ENCODE measurements around the gene RRAS. TPM values are rescaled to one million over a fixed set of nuclear protein-coding genes. Genes with fewer than 3 reads are reported as not detected.

The RRAS gene
- 2.6 and 3.9 TPM in 2 replicates for total RNA-seq
- long read RNA-seq: 0 reads

DNA sequence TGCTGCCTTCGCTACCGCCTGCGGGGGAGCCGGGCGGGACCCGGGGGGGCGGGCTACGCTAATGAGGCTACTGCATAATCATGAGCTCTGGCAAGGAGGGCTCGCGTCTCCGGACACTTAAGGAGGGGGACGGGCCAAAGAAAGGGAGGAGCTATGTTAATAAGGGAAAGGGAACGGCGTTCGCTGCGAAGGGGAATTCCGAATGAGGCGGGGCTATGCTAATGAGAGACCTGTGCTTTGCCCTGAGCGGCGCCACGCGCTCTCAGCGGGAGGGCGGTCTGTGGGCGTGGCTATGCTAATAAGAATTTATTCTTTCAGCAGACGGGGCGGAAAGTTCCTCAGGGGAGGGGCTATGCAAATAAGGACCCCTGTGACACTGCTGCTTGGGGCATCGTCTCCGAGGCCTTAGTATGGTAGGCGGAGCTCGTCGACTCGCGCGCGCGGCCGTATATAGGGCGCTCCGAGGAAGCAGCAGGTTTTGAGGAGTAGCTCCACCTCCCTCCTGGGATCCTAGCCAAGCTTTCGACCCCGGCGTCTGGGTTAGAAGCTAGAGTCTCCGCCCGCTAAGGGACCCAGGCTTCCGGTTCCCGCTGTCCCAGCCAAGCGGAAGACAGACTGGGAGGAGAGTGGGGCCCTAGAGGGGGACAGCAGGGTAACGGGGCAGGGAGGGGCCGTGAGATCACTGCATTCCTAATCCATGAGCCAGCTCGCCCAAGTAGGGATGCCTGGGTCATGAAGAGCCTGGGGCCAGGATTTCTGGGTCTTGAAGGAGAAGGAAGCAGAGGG, at the start of gene RRAS:
Gene RRAS, minus strand, starts transcription at position 31 of the 786 bp plus-strand sequence. CDS start 45 bp downstream, outside the sequence.
- peaks cover 41% of the 10 kb centered on the region for H3K4me1 Mint-ChIP-seq (ENCODE audit: low read depth)
- peaks cover 1% of the 10 kb centered on the region for H3K36me3 Mint-ChIP-seq (ENCODE audit: insufficient read depth)
- H3K9me3 Mint-ChIP-seq (ENCODE audit: low read depth): no peaks in the 10 kb centered on the region
- no peak for TF ChIP-seq CTCF (IDR thresholded peaks at IDR 0.05; ENCODE audit: unreplicated experiment)
- peaks cover 30% of the 10 kb centered on the region for H3K27me3 Mint-ChIP-seq
- H3K27ac Mint-ChIP-seq: peak within 1 kb of the TSS; percentile 100
- peak; percentile 98 for DNase-seq (ENCODE audit: low spot score, unreplicated experiment)
- H3K4me3 Mint-ChIP-seq (ENCODE audit: low read depth): peak within 1 kb of the TSS; percentile 98

GRCh38 chr19:49689133-49690078, 49.5 kb upstream of the RRAS start, which contains the start of gene ADM5:
Gene ADM5 (plus strand): TSS chr19:49689594. CDS start chr19:49689838, 244 bp downstream.
- Mint-ChIP-seq H3K4me1 (ENCODE audit: low read depth) (peaks cover 11% of the 10 kb centered on the region), H3K27ac (peak within 1 kb of the TSS; percentile 90), H3K9me3 (ENCODE audit: low read depth) (no peaks in the 10 kb centered on the region), H3K36me3 (ENCODE audit: insufficient read depth) (peaks cover 10% of the 10 kb centered on the region), H3K4me3 (ENCODE audit: low read depth) (peak within 1 kb of the TSS; percentile 80), H3K27me3 (no peaks in the 10 kb centered on the region)
- peak; percentile 66 for TF ChIP-seq CTCF (IDR thresholded peaks at IDR 0.05; ENCODE audit: unreplicated experiment)
- DNase-seq (ENCODE audit: low spot score, unreplicated experiment): peak; percentile 60

- peaks cover 15% of the 10 kb centered on the region for H3K36me3 Mint-ChIP-seq (ENCODE audit: insufficient read depth)
- no peak for TF ChIP-seq CTCF (IDR thresholded peaks at IDR 0.05; ENCODE audit: unreplicated experiment)
- no peak for DNase-seq (ENCODE audit: low spot score, unreplicated experiment)
- no peaks in the 10 kb centered on the region for H3K9me3 Mint-ChIP-seq (ENCODE audit: low read depth)
- no peaks in the 10 kb centered on the region for H3K27me3 Mint-ChIP-seq
- H3K27ac Mint-ChIP-seq: peak overlapping the region; percentile 87
- H3K4me1 Mint-ChIP-seq (ENCODE audit: low read depth): peaks cover 11% of the 10 kb centered on the region
- no peak overlapping the region for H3K4me3 Mint-ChIP-seq (ENCODE audit: low read depth)
These were observed 48.7 kb upstream of the RRAS start for GRCh38 chr19:49688531-49689132.

DNA sequence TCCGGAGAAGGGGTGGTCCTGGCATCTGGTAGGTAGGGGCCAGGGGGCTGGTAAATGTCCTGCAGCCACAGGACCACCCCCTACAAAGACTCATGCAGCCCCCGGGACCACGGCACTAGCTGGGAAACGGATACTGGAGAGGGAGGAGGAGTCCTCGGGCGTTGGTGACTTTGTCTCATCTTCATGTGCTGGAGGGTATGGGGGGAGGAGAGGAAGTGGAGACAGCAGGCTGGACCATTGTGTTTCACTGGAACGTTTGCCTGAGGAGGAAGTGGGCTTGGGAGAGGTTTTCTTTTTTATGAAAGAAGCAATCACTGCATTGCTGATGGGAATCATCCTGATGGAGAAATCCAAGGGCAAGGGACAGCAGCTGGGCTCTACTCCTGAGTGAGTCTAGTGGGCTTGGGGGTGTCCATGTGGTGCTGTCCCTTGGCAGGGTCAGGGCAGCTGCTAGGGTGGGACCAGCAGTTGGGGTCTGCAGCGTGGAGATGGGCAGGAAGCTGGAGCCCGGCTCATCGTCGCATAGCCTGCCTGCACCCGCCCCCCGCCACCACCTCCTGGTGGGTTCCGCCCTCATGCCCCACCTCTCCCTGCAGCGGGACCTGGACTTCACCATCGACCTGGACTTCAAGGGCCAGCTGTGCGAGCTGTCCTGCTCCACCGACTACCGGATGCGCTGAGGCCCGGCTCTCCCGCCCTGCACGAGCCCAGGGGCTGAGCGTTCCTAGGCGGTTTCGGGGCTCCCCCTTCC, 47.8 kb upstream of the RRAS start:
- no peak for DNase-seq (ENCODE audit: low spot score, unreplicated experiment)
- Mint-ChIP-seq H3K36me3 (ENCODE audit: insufficient read depth) (peaks cover 15% of the 10 kb centered on the region), H3K27ac (no peak overlapping the region), H3K4me3 (ENCODE audit: low read depth) (no peak overlapping the region), H3K27me3 (no peaks in the 10 kb centered on the region), H3K4me1 (ENCODE audit: low read depth) (peaks cover 11% of the 10 kb centered on the region), H3K9me3 (ENCODE audit: low read depth) (no peaks in the 10 kb centered on the region)
- TF ChIP-seq CTCF (IDR thresholded peaks at IDR 0.05; ENCODE audit: unreplicated experiment): no peak
